GM12892 (cell line): ENCODE results near the gene ZNF600.

Source experiments
- POLR2A ChIP-seq: IDR thresholded peaks from 2 replicates; pipeline ENCODE4 v1.6.1; 2011; ENCODE audit warnings: low read depth, low read length, control low read depth
- POLR2AphosphoS5 ChIP-seq: IDR thresholded peaks from 2 replicates; pipeline ENCODE4 v1.6.1; 2011; ENCODE audit warnings: low read depth, low read length, control low read depth
- TAF1 ChIP-seq: IDR thresholded peaks from 2 replicates; pipeline ENCODE4 v1.6.1; 2011; ENCODE audit warnings: low read depth, mild to moderate bottlenecking, control low read depth, low read length, borderline replicate concordance

DNA sequence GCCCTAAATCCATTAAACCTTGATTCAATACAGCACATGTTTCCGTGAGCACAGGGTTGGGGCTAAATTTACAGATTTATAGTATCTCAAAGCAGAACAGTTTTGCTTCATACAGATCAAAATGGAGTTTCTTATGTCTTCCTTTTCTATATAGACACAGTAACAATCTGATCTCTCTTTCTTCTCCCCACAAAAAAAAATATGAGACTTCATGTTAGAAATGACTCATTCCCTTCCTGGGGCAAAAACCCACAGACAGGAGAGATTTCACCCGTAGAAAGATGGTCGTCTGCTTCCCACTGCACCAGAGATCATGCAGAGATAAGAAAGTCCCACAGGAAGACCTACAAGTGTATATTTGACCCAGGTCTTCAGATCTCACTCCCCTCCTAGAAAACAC is 44.1 kb downstream of the ZNF600 start:
- TF ChIP-seq POLR2A (no peak), POLR2AphosphoS5 (no peak), TAF1 (no peak)
